Spleen (tissue), 11 donors: Measurements from ENCODE around the gene ERBB3. TPM values are rescaled to one million over a fixed set of nuclear protein-coding genes. Genes with fewer than 3 reads are reported as not detected.
A peak's percentile ranks its signal among the peaks of the same experiment; 100 is the strongest.

Experiments used
- DNase-seq: peaks from one replicate; pipeline ENCODE4 v3.0.0-alpha.2; 2020
- H3K27ac ChIP-seq, 8 donors: fragments of 200-600 bp; sonication (generic) in 7 of 8; 1 replicate in 4 of 8; 2 replicates in 4 of 8; pipeline versions ENCODE4 v1.5.0 to v1.8.0; 2016 to 2021; ENCODE audit warnings: inconsistent platforms in 4 of 8, mild to moderate bottlenecking in 4 of 8, moderate library complexity in 1 of 8
- H3K27me3 ChIP-seq, 7 donors: fragments of 200-600 bp; sonication (generic) in 6 of 7; replicated peaks in 1 of 7; 1 replicate in 4 of 7; 2 replicates in 3 of 7; pipeline versions ENCODE4 v1.5.0 to v1.8.0; 2016 to 2021; ENCODE audit warnings: inconsistent platforms in 3 of 7, mild to moderate bottlenecking in 1 of 7
- H3K36me3 ChIP-seq, 6 donors: fragments of 200-600 bp; sonication (generic) in 5 of 6; 1 replicate in 4 of 6; 2 replicates in 2 of 6; pipeline versions ENCODE4 v1.5.0 to v1.8.0; 2016 to 2021; ENCODE audit warnings: inconsistent platforms in 2 of 6
- H3K4me1 ChIP-seq, 6 donors: fragments of 200-600 bp; sonication (generic) in 5 of 6; 1 replicate in 3 of 6; 2 replicates in 3 of 6; pipeline versions ENCODE4 v1.5.0 to v1.8.0; 2016 to 2021; ENCODE audit warnings: inconsistent platforms in 3 of 6
- H3K4me3 ChIP-seq, 8 donors: fragments of 200-600 bp; sonication (generic) in 7 of 8; 1 replicate in 4 of 8; 2 replicates in 4 of 8; pipeline versions ENCODE4 v1.5.0 to v1.8.0; 2016 to 2021; ENCODE audit warnings: inconsistent platforms in 4 of 8, mild to moderate bottlenecking in 4 of 8, moderate library complexity in 2 of 8
- H3K9me3 ChIP-seq, 8 donors: fragments of 200-600 bp; sonication (generic) in 7 of 8; 1 replicate in 4 of 8; 2 replicates in 4 of 8; pipeline versions ENCODE4 v1.5.0 to v1.8.0; 2016 to 2021; ENCODE audit warnings: inconsistent platforms in 4 of 8
- POLR2A ChIP-seq, 3 donors: fragments of 450-650 bp; IDR thresholded peaks; one replicate each; pipeline ENCODE4 v1.5.1; 2017; ENCODE audit warnings: antibody characterized with exemption in 3 of 3, mild to moderate bottlenecking in 1 of 3
- POLR2AphosphoS5 ChIP-seq, 3 donors: sonication (generic); formaldehyde crosslinking; IDR thresholded peaks; one replicate each; pipeline ENCODE4 v1.5.1; 2017; ENCODE audit warnings: antibody characterized with exemption in 3 of 3
- WGBS, 5 donors: extraction: QIAGEN DNeasy Blood & Tissue Kit in 3 of 5; methylation state at CpG; one replicate each; pipeline versions ENCODE4 v1.1.5 to v1.1.7; 2013 to 2018; 5-methylcytosine and 5-hydroxymethylcytosine counted together
- intact Hi-C: fragments of 100-400 bp; cut with DNase I; formaldehyde crosslinking; loops from one replicate; pipeline ENCODE4 v1.15.0; 2023; ENCODE audit warnings: low total_unique reads
- polyA plus RNA-seq, 3 donors: library from polyadenylated mRNA; stranded (reverse); fragments of 200-250 nt; gene quantifications; one replicate each; pipeline ENCODE4 v1.2.1, GENCODE V29; 2013
- total RNA-seq, 7 donors: library from RNA; depleted of rRNA in 3 of 7; stranded (reverse); fragments of >200 nt in 3 of 7; fragmentation: NEBNext Ultra II Directional in 4 of 7; extraction: Animal tissue kit (Norgen Biotek cat#: 25700) in 4 of 7; gene quantifications; one replicate each; pipeline versions ENCODE4 v1.1.0 to v1.2.1, GENCODE V29; 2016 to 2021
- TF ChIP-seq, protein P1 (sequence below), 11 experiments: fragments of 200-600 bp in 7 of 11; fragments of 450-650 bp in 4 of 11; sonication (generic) in 4 of 11; IDR thresholded peaks in 8 of 11; conservative IDR thresholded peaks in 3 of 11; 1 replicate in 7 of 11; 2 replicates in 4 of 11; pipeline versions ENCODE4 v1.4.0 to v1.8.0; 2016 to 2021; ENCODE audit warnings: antibody characterized with exemption in 11 of 11, inconsistent platforms in 4 of 11, mild to moderate bottlenecking in 1 of 11
- donor health status: healthy with polysubstance abuse.
- donor health status: DM: no; HTN: no; CAD: no; lungs with moderate emphysema.
- donor health status: DM: no; HTN: no; CAD: no.
- donor health status: Bipolar disorder and iron deficiency.
- donor health status: healthy.
- donor health status: DM: no; HTN: no; CAD: no.
- donor health status: DM: yes; HTN: yes; CAD: no.

ERBB3 gene
- total and polyA plus RNA-seq, 10 donors = 0.17 to 2.0 (median 0.63) TPM; not detected in 3

DNA sequence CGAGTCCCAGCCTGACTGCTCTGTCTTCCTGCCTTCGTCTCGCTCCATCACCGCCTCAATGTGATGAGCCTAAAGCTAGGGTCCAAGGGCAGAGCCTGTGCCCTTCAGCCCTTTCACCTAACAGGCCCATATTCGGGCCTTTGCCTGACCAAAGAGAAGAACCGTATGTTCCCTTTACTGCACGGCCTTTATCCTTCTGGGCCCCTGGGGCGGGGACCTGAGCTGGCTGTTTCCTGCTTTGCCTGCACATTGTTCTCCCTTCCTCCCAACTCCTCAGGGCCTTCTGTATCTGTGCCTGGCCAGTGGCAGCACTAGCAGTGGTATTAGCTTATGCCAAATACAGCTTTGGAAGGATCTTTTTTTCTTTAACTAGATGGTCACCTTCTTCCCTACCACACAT, 63.9 kb downstream of the ERBB3 start:
- WGBS, 5 donors = 58 to 72% (median 59%) methylated on average over 8 of the region's 8 CpGs
- intact Hi-C loops = no loop called here
- peak overlapping the region; percentile 42 to 83 (median 68) for H3K27ac ChIP-seq
- no peaks in the 10 kb centered on the region for H3K27me3 ChIP-seq
- no peaks in the 10 kb centered on the region for H3K9me3 ChIP-seq
- no peak overlapping the region for H3K4me3 ChIP-seq
- peaks cover 0 to 68% (median 61%) of the 10 kb centered on the region in 6 donors for H3K36me3 ChIP-seq
- TF ChIP-seq POLR2A (IDR thresholded peaks at IDR 0.05) = no peak
- TF ChIP-seq, protein P1, sequence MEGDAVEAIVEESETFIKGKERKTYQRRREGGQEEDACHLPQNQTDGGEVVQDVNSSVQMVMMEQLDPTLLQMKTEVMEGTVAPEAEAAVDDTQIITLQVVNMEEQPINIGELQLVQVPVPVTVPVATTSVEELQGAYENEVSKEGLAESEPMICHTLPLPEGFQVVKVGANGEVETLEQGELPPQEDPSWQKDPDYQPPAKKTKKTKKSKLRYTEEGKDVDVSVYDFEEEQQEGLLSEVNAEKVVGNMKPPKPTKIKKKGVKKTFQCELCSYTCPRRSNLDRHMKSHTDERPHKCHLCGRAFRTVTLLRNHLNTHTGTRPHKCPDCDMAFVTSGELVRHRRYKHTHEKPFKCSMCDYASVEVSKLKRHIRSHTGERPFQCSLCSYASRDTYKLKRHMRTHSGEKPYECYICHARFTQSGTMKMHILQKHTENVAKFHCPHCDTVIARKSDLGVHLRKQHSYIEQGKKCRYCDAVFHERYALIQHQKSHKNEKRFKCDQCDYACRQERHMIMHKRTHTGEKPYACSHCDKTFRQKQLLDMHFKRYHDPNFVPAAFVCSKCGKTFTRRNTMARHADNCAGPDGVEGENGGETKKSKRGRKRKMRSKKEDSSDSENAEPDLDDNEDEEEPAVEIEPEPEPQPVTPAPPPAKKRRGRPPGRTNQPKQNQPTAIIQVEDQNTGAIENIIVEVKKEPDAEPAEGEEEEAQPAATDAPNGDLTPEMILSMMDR (IDR thresholded peaks at IDR 0.05 in 8 of 11, conservative IDR thresholded peaks at IDR 0.05 in 3 of 11) = no peak
- TF ChIP-seq POLR2AphosphoS5 (IDR thresholded peaks at IDR 0.05) = peak; percentile 24 to 79 (median 76)
- DNase-seq = no peak
- peaks cover 14 to 62% (median 45%) of the 10 kb centered on the region in 6 donors for H3K4me1 ChIP-seq

DNA sequence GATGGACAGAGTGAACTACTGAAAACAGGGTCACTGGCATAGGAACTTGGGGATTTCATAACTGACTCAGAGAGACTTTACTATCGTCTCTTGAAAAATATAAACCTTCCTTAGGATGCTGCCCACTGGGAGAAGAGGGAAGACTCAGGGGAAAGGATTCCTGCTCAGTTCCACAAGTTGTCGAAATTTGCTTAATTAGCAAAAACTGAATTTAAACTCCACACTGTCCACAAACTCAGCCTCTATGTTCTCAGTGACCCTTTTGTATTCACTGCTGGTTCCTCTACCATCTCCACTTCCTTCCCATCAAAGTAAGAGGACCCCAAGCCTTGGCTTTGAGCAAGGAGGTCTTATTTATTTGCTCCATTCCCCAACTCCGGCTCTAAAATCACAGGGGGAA, 65.3 kb downstream of the ERBB3 start:
- TF ChIP-seq POLR2A (IDR thresholded peaks at IDR 0.05) (no peak), POLR2AphosphoS5 (IDR thresholded peaks at IDR 0.05) (no peak)
- TF ChIP-seq, protein P1 (IDR thresholded peaks at IDR 0.05 in 8 of 11, conservative IDR thresholded peaks at IDR 0.05 in 3 of 11) = no peak
- no peak overlapping the region for H3K4me3 ChIP-seq
- DNase-seq = no peak
- H3K36me3 ChIP-seq = peaks cover 0 to 62% (median 47%) of the 10 kb centered on the region in 6 donors
- H3K4me1 ChIP-seq = peaks cover 14 to 64% (median 45%) of the 10 kb centered on the region in 6 donors
- no peaks in the 10 kb centered on the region for H3K9me3 ChIP-seq
- whole genome bisulfite sequencing, 5 donors = 86 to 96% (median 91%) methylated on average over 3 of the region's 3 CpGs
- peak overlapping the region in 7 of 8 donors; percentile 44 to 83 (median 75) for H3K27ac ChIP-seq
- intact Hi-C loops = no loop called here
- H3K27me3 ChIP-seq = no peaks in the 10 kb centered on the region

DNA sequence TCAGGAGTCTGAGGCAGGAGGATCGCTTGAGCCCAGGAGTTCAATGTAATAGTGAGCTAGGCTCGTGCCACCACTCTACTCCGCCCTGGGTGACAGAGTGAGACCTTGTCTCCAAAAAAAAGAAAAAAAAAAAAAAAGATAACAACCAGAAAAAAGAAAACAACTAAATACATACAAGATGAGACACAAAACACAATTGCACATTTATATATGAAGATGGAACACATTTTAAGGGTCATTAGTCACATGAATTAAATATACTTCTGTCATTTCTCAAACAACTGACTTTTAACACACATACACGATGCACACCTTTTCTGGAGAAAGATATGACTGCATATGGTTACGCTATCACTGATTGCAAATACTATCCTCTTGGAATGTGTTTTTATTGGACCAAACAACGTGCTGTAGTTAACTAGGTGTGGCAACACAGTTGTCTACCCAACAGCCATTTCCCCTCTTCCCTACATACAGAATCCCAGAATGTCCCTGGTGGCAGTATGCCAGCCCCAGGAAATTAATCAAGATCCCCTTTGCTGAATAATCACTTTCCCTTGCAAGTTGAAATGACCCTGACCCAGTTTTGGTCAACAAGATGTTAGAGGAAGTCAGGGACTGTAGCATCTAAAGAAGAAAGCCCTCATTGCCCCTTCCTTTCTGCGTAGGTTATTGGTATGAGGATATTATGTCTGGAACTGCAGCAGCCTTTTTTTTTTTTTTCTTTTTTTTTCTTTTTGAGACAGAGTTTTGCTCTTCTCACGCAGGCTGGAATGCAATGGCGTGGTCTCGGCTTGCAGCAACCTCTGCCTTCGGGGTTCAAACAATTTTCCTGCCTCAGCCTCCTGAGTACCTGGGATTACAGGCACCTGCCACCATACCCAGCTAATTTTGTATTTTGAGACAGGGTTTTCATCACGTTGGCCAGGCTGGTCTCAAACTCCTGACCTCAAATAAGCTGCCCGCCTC, 66.8 kb downstream of the ERBB3 start:
- peaks cover 0 to 46% (median 34%) of the 10 kb centered on the region in 6 donors for H3K36me3 ChIP-seq
- no peak for DNase-seq
- peaks cover 21 to 76% (median 57%) of the 10 kb centered on the region in 6 donors for H3K4me1 ChIP-seq
- WGBS, 5 donors = 69 to 74% (median 72%) methylated on average over 13 of the region's 13 CpGs
- TF ChIP-seq, protein P1 (IDR thresholded peaks at IDR 0.05 in 8 of 11, conservative IDR thresholded peaks at IDR 0.05 in 3 of 11) = no peak
- no peak for TF ChIP-seq POLR2A (IDR thresholded peaks at IDR 0.05)
- TF ChIP-seq POLR2AphosphoS5 (IDR thresholded peaks at IDR 0.05) = peak in 1 of 3 donors; percentile 72
- H3K27me3 ChIP-seq = no peaks in the 10 kb centered on the region
- intact Hi-C loops = no loop called here
- no peak overlapping the region for H3K4me3 ChIP-seq
- H3K9me3 ChIP-seq = no peaks in the 10 kb centered on the region
- peak overlapping the region in 7 of 8 donors; percentile 21 to 67 (median 58) for H3K27ac ChIP-seq

DNA sequence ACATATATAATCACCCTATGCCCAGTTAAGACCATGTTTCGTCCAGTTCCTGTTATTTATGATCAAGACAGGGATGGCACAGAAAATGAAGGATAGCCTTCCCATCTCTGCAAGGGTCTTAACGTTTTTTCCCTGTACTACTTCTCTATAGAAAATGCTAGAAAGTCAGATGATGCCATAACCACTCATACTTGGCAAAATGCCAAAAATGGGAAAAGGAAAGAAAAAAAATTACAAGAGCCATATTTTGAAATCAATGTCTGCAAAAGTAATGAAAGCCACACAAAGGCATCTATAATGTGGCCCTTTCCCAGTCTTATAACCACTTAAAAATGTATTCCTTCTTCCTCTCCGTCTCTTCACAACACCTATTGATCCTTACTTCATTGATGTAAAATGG, 70.6 kb downstream of the ERBB3 start:
- WGBS, 5 donors = 50 to 66% (median 57%) methylated on average over 3 of the region's 3 CpGs
- Histone ChIP-seq H3K9me3 (no peaks in the 10 kb centered on the region), H3K27me3 (no peaks in the 10 kb centered on the region), H3K36me3 (peaks cover 0 to 8% (median 0%) of the 10 kb centered on the region in 6 donors), H3K4me3 (no peak overlapping the region), H3K27ac (peak overlapping the region in 3 of 8 donors; percentile 97 to 98 (median 98)), H3K4me1 (peaks cover 13 to 63% (median 44%) of the 10 kb centered on the region in 6 donors)
- intact Hi-C loops = no loop called here
- no peak for DNase-seq
- TF ChIP-seq, protein P1 (IDR thresholded peaks at IDR 0.05 in 8 of 11, conservative IDR thresholded peaks at IDR 0.05 in 3 of 11) = no peak
- TF ChIP-seq POLR2AphosphoS5 (IDR thresholded peaks at IDR 0.05) (no peak), POLR2A (IDR thresholded peaks at IDR 0.05) (no peak)
